Measurements from ENCODE around the gene NUP210.
A peak's percentile ranks its signal among the peaks of the same experiment; 100 is the strongest.

NUP210 gene

DNA sequence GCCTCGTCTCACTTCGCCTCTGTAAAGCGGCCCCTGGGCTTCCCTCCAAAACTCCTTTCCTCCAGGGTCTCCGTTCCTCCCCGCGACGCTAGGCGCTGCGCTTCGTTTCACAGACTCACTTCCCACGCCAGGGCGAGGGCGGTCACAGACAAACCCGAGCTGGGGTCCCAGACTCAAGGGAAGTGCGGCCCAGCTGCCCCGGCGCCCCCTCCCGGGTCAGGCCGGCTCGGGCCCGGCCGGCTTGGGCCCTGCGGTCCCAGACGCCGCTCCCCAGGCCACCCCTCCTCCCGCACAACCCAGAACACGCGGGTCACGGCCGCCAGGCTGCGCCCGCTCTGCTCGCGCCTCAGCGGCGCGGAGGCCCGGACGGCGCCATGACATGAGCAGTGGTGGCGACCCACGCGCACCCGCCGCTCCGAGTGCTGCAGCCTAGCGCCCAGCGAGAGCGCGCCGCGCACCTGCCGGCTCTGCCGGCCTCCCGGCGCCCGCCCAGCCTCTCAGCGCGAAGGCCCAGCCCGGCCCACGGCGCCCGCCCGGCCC is 547 bp downstream of the NUP210 start:
- no peaks in the 10 kb centered on the region for H3K9me3 Mint-ChIP-seq
- peaks cover 59% of the 10 kb centered on the region for H3K4me1 Mint-ChIP-seq
- ATAC-seq, result peak; percentile 74
- peak overlapping the region; percentile 92 for H3K27ac Mint-ChIP-seq
- H3K27me3 Mint-ChIP-seq, result no peaks in the 10 kb centered on the region
- peaks cover 7% of the 10 kb centered on the region for H3K36me3 Mint-ChIP-seq
- peak overlapping the region; percentile 95 for H3K4me3 Mint-ChIP-seq

DNA sequence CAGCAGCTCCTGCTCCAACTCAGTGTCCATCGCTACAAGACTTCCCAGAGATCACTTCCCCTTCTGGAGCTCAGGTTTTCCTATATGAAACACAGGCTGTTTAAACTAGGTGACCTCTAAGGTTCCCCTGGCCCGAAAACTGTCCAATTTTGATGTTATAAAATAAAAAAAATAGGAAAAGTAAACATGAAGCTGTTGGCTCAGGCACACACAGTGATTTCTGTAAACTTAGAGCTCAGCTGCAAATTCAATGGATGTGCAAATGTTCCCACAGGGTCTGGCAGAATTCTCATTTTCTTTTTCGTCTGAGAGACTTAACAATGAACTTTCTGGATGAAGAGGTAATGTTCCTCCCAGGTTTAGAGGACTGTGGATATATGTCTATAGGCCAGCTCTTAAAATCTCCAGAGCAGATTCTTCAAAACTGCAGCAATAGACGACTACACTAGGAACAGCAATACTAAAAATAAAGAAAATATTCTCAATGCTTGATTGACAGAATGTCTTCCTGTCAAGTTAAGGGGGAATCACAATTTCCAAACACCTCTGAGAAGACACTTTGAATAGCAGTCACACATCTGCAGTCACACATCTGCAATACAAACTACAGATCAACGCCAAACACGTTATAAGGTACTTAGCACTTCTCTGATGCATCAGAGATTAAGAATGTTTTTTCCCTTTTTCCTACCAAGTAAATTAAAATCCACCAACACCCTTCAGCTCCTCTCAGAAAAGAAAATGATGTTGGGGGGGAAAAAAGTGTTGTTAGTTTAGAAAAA is 2.8 kb downstream of the NUP210 start:
- Mint-ChIP-seq H3K36me3 (peaks cover 7% of the 10 kb centered on the region), H3K27me3 (no peaks in the 10 kb centered on the region), H3K4me1 (peaks cover 80% of the 10 kb centered on the region), H3K9me3 (no peaks in the 10 kb centered on the region), H3K4me3 (peak overlapping the region; percentile 95), H3K27ac (peak overlapping the region; percentile 92)
- no peak for ATAC-seq

DNA sequence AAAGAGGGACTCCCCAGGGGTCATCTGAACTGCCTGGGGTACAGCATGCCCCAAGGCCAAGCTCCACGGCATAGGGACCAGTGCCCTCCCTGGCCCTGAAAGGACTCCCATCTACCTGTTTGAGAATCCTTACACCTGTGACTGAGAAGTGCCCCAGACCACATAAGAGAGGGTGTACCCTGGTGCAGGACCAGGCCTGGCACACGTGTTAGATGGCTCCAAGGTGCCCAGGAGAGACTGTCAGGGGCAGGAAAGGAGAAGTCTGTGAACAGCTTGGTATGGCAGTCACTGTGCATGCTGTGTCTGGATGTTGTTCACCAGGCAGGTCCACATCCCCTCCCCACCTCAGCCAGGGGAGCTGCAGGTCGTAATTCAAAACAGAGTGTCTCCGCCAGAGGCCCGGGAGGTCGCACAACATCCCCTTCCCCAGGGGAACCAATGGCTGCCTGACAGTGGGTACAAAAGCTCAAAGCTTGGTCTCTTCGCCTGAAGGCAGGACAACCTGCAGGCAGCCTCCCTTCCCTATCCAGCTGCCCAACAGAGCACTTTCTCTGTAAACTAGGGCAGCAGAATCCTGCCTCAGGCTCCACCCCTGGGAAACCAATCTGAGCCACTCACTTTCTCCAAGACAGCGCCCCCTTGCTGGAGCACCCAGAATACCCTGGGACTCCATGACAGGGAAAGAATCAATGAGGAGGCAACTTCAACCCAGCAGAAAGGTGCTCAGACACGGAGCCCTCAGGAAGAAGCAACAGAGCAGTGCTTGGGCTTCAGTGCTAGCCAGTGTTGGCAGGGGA is 3.9 kb downstream of the NUP210 start:
- H3K36me3 Mint-ChIP-seq, result peaks cover 7% of the 10 kb centered on the region
- peaks cover 75% of the 10 kb centered on the region for H3K4me1 Mint-ChIP-seq
- H3K9me3 Mint-ChIP-seq, result no peaks in the 10 kb centered on the region
- peak overlapping the region; percentile 92 for H3K27ac Mint-ChIP-seq
- peak overlapping the region; percentile 63 for H3K4me3 Mint-ChIP-seq
- ATAC-seq, result no peak
- no peaks in the 10 kb centered on the region for H3K27me3 Mint-ChIP-seq

DNA sequence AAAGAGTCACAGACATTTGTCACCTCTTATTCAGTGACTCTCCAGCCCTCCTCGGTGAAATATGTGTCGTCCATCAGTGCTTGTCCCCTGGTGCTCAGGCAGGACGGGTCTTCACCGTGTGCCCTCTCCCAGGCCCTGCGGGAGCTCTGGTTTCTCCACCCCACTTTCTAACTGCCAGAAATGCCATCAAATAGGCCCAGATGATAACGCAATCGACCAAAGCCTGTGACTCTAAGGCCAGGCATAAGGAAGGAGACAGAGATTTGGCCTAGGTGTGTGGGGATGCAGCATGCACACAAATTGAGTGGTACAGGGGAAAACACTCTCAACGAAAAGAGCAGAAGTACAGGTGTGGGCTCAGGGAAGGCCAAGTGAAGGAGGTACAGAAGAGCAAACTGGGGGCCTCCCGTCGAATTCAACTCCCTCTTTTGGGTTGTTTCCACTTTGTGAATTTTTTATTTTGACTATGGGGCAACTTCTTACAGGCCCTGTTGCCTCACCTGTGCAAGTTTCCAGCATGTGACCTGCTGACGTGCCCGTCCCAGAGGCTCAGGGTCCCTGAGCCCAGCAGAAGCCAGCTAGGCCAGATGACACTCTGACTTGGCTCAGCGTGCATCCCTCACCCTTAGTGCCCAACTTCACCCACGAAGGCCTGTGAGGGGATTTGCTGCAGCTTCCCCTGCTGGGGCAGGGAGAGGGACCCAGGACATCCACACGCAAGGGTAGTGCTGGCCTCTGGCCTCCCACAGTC is 4.7 kb downstream of the NUP210 start:
- peaks cover 7% of the 10 kb centered on the region for H3K36me3 Mint-ChIP-seq
- H3K4me1 Mint-ChIP-seq, result peaks cover 68% of the 10 kb centered on the region
- ATAC-seq, result no peak
- H3K9me3 Mint-ChIP-seq, result no peaks in the 10 kb centered on the region
- no peaks in the 10 kb centered on the region for H3K27me3 Mint-ChIP-seq
- H3K4me3 Mint-ChIP-seq, result peak overlapping the region; percentile 77
- H3K27ac Mint-ChIP-seq, result peak overlapping the region; percentile 92

- H3K9me3 Mint-ChIP-seq, result no peaks in the 10 kb centered on the region
- H3K4me1 Mint-ChIP-seq, result peaks cover 68% of the 10 kb centered on the region
- H3K27me3 Mint-ChIP-seq, result no peaks in the 10 kb centered on the region
- peak; percentile 98 for ATAC-seq
- H3K36me3 Mint-ChIP-seq, result peaks cover 7% of the 10 kb centered on the region
- peak overlapping the region; percentile 77 for H3K4me3 Mint-ChIP-seq
- peak overlapping the region; percentile 92 for H3K27ac Mint-ChIP-seq
Observed at GRCh38 chr3:13414040-13414729, 5.9 kb downstream of the NUP210 start.

DNA sequence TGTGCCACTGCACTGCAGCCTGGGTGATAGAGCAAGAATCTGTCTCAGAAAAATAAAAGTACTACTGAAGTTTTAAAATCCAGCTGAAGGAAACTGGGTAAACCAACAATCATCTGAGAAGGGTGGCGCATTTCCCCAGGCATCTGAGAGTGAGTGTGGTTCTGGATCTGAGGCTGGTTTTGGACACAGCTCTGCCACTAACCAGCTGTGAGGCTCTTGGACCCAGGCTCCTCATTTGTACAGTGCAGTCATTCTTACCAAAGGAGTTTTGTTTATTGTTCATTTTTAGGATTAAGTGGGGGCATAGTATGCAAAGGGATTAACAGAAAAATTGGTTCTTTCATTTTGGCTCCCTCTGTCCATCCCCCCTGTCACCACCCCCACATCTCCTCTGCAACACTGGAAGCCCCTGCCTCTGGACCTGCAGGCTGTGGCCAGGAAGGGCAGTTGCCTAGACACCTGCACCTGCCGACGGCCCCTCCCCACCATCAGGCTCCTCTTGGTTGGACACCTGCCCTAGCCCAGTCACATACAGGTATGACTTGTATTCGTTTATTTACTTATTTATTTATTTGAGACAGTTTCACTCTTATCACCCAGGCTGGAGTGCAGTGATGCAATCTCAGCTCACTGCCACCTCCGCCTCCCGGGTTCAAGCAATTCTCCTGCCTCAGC is 8.8 kb downstream of the NUP210 start:
- H3K27ac Mint-ChIP-seq, result no peak overlapping the region
- H3K36me3 Mint-ChIP-seq, result peaks cover 22% of the 10 kb centered on the region
- H3K27me3 Mint-ChIP-seq, result no peaks in the 10 kb centered on the region
- no peak for ATAC-seq
- H3K9me3 Mint-ChIP-seq, result peaks cover 4% of the 10 kb centered on the region
- H3K4me1 Mint-ChIP-seq, result peaks cover 62% of the 10 kb centered on the region
- H3K4me3 Mint-ChIP-seq, result no peak overlapping the region

DNA sequence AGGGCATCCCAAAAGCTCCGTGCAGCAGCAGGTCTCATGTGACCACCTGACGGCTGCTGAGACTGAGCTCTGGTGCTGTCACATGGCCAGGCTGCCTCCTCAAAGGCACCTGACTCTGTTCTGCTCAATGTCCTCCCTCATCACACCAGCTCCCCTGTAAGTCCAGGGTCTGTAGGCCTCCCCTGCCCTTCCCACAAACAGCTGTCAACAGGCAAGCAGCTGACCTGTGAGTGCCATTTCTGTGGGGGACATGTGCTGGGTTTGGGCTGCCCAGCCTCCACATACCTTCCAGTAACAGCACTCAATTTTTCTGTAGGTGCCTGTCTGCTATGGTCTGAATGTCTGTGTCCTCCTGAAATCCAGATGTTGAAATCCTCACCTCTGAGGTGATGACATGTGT is 11.2 kb downstream of the NUP210 start:
- H3K36me3 Mint-ChIP-seq, result peaks cover 28% of the 10 kb centered on the region
- H3K4me3 Mint-ChIP-seq, result no peak overlapping the region
- H3K27ac Mint-ChIP-seq, result no peak overlapping the region
- H3K27me3 Mint-ChIP-seq, result no peaks in the 10 kb centered on the region
- H3K4me1 Mint-ChIP-seq, result peaks cover 54% of the 10 kb centered on the region
- ATAC-seq, result no peak
- H3K9me3 Mint-ChIP-seq, result peaks cover 6% of the 10 kb centered on the region

DNA sequence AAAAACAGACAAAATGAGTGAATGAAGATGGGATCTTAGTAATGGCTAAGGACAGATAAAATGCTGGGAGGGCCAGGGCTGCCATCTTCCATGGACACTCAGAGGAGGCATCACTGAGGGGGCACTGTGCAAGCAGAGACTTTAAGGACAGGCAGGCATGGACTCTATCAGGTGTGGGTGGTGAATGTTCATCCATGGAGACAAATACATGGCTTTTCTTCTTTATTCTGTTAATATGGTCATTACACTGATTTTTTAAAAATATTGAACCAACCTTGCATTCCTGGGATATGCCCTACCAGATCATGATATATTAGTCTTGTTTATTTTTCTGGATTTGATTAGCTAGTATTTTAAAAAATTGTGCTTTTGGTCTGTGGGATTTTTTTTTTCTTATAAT is 12.2 kb downstream of the NUP210 start:
- peaks cover 44% of the 10 kb centered on the region for H3K4me1 Mint-ChIP-seq
- peaks cover 7% of the 10 kb centered on the region for H3K9me3 Mint-ChIP-seq
- H3K27me3 Mint-ChIP-seq, result no peaks in the 10 kb centered on the region
- peaks cover 35% of the 10 kb centered on the region for H3K36me3 Mint-ChIP-seq
- no peak for ATAC-seq
- no peak overlapping the region for H3K27ac Mint-ChIP-seq
- H3K4me3 Mint-ChIP-seq, result no peak overlapping the region

- Mint-ChIP-seq H3K27ac (no peak overlapping the region), H3K4me3 (no peak overlapping the region), H3K27me3 (no peaks in the 10 kb centered on the region), H3K9me3 (peaks cover 7% of the 10 kb centered on the region), H3K4me1 (peaks cover 44% of the 10 kb centered on the region), H3K36me3 (peaks cover 38% of the 10 kb centered on the region)
- ATAC-seq, result no peak
Observed at GRCh38 chr3:13407475-13407874, 12.6 kb downstream of the NUP210 start.

GRCh38 chr3:13406190-13406589 is 13.9 kb downstream of the NUP210 start:
- Mint-ChIP-seq H3K9me3 (peaks cover 7% of the 10 kb centered on the region), H3K27ac (peak overlapping the region; percentile 24), H3K4me3 (no peak overlapping the region), H3K27me3 (no peaks in the 10 kb centered on the region), H3K4me1 (peaks cover 45% of the 10 kb centered on the region), H3K36me3 (peaks cover 42% of the 10 kb centered on the region)
- ATAC-seq, result no peak

DNA sequence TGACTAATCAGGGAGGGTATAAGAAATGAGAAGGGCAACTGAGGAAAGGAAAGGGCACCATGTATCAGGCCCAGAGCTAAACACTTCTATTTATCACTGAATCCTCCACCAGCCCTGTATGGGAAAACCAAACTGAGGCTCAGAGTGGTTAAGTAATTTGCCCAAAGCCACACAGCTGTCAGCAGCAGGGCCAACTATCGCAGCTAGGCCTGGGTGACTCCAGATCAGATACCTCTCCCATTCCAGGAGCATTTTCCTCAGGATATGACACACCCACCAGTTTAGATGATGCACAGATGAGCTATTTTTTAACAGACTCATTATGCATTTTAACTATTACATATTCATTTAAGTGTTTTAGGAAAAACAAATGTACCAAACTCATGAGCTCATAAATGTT is 14.5 kb downstream of the NUP210 start:
- no peak for ATAC-seq
- H3K27ac Mint-ChIP-seq, result no peak overlapping the region
- H3K4me1 Mint-ChIP-seq, result peaks cover 50% of the 10 kb centered on the region
- peaks cover 7% of the 10 kb centered on the region for H3K9me3 Mint-ChIP-seq
- no peak overlapping the region for H3K4me3 Mint-ChIP-seq
- H3K36me3 Mint-ChIP-seq, result peaks cover 42% of the 10 kb centered on the region
- no peaks in the 10 kb centered on the region for H3K27me3 Mint-ChIP-seq

- no peak for ATAC-seq
- H3K27me3 Mint-ChIP-seq, result no peaks in the 10 kb centered on the region
- peaks cover 42% of the 10 kb centered on the region for H3K36me3 Mint-ChIP-seq
- peaks cover 7% of the 10 kb centered on the region for H3K9me3 Mint-ChIP-seq
- peaks cover 58% of the 10 kb centered on the region for H3K4me1 Mint-ChIP-seq
- H3K4me3 Mint-ChIP-seq, result no peak overlapping the region
- H3K27ac Mint-ChIP-seq, result no peak overlapping the region
Observed at GRCh38 chr3:13404626-13405452, 15.3 kb downstream of the NUP210 start.

GRCh38 chr3:13403847-13404246 is 16.3 kb downstream of the NUP210 start:
- Mint-ChIP-seq H3K4me3 (no peak overlapping the region), H3K9me3 (peaks cover 7% of the 10 kb centered on the region), H3K27me3 (no peaks in the 10 kb centered on the region), H3K4me1 (peaks cover 62% of the 10 kb centered on the region), H3K27ac (no peak overlapping the region), H3K36me3 (peaks cover 38% of the 10 kb centered on the region)
- no peak for ATAC-seq
